GM21367 (cell line): Measurements from ENCODE around the gene CORO6.

Experiments used
- ATAC-seq: cut with Tn5 transposase; IDR thresholded peaks from one replicate; pipeline ENCODE4 v1.9.1; 2021; ENCODE audit not compliant: unreplicated experiment

Gene CORO6

GRCh38 chr17:29591737-29592608 lies 30.7 kb downstream of the CORO6 start:
- ATAC-seq, result no peak

- ATAC-seq, result no peak
Observed at GRCh38 chr17:29591146-29591736, 31.5 kb downstream of the CORO6 start.

DNA sequence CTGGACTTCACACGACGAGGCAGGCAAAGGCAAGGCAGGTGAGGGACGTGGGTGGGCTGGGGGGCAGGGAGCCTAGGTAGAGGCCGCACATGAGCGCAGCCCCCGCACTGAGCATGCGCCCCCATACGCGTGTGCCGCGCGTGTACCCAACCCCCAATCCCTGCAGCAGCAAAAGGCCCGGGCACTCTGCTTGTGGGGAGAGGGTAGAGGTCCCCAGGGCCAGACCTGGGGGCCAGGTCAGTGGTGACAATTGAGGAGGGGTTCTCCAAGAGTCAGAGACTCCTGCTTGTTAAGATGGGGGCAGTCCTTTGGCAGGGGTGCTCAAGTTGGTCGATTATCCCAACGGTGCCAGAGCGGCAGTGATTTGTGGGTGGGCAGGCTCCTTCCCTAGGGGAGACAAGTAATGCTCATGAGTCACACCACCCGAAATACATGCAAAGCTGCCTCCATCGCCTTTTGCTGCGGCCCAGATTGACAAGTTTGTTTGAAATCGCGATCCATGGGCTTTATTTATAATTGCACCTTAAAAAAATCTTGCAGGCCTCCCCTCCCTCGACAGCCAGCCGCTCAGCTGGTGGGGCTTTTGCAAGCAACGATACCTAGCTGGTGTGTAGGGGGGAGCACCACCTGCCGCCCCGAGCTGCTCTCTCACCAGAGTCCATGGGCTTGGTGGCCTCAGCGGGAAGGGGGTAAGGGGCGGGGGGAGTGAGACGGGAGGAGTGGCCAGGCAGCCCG lies 32.1 kb downstream of the CORO6 start:
- no peak for ATAC-seq

GRCh38 chr17:29589524-29590410 lies 32.9 kb downstream of the CORO6 start, which contains the start of gene GIT1:
Gene GIT1, minus strand, starts transcription at chr17:29589648. Its CDS starts 270 bp downstream, at chr17:29589378.
- peak; percentile 50 for ATAC-seq

DNA sequence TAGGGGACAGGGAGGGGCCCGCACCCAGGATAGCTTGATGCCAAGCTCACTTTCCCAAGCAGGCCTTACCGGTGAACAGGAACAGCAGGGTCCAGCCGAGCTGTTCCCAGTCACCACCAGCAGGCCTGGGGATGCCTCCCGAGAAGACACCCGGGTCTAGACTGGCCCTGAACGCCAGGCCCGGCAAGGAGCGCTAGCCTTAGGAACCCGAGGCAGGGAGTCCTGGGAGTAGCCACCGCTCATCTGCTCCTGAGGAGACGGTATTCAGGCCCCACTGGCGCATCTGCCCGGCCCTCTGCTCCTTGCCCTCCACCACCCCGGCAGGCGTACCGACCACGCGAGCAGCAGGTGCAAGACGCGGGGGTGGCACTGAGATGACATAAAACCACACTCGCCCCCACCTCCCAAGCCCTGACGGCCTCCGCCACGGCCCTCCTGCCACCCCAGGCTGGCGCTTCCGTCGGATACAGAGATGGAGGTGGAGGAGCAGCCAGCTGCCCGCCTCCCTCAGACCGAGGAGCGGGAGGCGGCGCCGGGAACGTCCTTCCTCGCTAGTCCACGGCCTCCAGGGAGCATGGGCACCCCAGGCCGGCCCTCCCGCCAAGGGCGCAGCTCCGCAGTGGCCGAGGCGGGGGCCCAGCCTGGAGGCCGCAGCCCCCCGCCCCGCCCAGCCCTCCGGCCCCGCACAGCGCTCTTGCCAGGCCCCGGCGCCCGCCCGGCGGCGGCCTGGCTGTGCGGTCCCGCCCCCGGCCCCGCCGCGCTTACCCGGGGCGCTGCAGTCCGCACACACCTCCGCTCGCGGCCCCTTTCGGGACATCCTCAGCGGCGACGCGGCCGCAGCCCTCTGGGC lies 33.9 kb downstream of the CORO6 start:
- ATAC-seq, result peak; percentile 7

DNA sequence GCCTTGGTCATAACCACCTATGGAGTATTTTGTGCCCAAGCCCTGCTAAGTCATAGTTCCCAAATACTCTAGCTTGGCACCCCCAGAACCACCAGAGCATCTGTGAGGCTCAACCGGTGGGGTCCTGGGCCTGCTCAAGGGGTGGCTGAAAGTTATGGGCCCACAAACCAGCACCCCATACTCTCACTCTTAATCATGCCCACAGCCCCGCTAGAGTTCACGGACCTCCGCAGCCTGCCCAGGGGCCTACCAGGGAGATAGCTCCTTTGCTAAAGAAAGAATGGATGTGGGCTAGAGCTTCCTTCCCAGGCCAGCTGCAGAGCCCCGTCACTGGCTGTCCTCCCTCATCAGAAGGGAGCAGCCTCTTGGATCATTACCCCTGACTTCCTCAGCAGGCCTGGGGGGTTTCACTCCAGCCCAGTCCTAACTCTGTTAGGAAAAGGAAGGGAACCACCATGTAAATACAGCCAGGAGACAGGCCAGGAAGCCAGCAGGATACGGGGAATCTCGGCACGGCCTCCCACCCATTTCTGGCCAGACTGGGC lies 34.6 kb downstream of the CORO6 start:
- ATAC-seq, result no peak

DNA sequence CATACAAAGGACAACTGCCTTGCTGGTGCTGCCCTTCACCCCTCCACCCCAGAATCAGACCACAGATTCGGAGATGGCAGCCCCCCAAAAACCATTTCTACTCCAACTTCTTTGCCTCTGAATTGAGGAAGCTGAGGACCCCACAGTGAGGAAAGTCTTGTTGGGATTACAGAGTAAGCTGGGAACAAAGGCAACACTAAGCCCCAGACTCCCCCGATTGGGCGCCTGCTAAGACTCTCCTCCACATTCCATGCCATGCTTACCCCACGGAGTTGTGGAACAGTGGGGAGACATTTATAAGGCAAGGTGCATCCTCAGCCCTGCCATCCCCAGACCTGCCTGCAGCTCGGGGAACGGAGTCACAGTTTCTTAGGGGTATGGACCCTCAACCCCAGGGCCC lies 35.1 kb downstream of the CORO6 start:
- ATAC-seq, result no peak

DNA sequence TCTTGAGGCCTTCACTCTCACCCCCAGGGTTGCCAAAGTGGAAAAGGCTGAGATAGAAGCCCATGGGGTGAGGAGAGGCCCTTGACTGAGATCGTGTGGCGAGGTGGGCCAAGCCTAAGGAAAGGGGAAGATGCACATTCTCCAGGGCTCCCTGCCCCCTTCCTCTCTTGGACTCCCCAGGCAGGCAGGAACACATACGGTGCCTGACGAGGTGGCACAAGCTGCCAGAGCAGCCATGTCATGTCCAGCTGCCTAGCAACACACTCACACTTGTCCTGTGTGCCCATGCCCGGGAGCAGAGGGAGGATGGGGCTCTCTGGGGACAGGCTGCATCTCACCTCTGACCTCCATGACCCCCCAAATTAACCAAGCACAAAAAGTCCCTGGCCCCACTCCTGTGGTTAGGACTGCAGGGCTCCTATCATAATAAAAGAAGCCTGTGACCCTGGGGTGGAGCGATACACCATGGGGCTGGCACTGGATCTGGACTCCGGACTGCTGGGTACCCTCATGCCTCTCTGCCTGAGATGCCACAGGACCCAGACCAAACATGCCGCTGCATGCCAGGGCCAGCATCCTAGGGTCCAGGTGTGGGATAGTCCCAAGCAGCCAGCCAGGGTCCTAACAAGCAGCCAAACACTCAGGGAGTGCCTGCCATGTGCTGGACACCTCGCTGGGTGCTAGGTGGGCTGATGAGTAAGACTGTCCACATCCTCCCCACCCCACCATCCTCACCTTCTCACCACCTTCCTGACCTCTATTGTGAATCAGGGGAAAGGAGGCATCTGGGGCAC lies 35.8 kb downstream of the CORO6 start:
- no peak for ATAC-seq

GRCh38 chr17:29585080-29585751 lies 37.5 kb downstream of the CORO6 start:
- ATAC-seq, result no peak

DNA sequence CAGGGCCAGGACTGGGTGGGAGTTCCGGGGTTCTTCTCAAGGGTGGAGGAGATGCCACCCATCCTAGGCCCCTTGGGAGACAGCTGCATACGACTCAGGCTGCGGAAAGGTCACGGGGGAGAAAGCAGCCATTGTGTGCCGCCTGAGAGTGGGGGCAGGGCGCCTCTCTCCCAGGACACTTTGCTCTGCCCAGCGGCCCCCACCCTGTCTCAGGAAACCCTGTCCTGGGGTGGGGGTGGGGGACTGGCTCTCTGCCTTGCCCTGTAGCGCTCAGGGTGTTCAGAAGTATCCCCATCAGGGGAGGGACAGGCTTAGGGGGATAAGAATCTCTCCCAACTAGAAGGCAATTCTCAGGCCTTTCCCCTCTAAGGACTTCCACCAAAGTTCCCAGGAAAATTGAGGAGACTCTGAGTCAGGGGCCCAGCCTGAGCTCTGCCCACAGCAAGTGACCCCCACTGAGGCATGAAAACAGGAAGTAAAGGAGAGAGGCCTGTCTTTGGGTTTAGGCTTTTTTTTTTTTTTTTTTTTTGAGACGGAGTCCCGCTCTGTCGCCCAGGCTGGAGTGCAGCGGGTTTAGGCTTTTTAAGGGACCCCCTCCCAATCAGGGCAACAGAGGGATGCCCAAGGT lies 38.1 kb downstream of the CORO6 start:
- ATAC-seq, result no peak

GRCh38 chr17:29583324-29584248 lies 39.1 kb downstream of the CORO6 start:
- no peak for ATAC-seq

- no peak for ATAC-seq
Observed at GRCh38 chr17:29582772-29583171, 39.9 kb downstream of the CORO6 start.

DNA sequence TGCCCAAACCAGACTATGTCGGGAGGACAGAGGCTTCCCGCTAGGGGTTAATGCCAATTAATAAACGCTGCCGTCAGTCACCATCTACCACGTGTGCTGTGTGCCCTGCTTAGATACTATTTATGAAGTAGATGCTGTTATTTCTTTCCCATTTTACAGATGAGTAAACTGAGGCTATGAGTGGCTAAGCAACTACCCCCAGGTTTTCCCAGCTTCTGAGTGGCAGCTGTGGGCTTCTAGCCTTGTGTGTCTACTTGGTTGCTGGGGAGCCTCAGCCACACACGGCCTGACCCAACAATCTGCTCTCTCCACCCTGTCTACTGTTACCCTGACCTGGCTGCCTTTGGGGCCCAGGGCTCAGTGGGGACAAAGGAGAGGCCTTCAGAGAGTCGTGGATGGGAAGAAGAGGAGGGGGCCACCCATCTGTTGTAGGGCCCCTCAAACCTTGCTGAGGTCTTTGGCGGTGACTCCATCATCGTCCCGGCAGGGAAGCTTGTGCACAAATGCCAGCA lies 40.4 kb downstream of the CORO6 start:
- no peak for ATAC-seq

DNA sequence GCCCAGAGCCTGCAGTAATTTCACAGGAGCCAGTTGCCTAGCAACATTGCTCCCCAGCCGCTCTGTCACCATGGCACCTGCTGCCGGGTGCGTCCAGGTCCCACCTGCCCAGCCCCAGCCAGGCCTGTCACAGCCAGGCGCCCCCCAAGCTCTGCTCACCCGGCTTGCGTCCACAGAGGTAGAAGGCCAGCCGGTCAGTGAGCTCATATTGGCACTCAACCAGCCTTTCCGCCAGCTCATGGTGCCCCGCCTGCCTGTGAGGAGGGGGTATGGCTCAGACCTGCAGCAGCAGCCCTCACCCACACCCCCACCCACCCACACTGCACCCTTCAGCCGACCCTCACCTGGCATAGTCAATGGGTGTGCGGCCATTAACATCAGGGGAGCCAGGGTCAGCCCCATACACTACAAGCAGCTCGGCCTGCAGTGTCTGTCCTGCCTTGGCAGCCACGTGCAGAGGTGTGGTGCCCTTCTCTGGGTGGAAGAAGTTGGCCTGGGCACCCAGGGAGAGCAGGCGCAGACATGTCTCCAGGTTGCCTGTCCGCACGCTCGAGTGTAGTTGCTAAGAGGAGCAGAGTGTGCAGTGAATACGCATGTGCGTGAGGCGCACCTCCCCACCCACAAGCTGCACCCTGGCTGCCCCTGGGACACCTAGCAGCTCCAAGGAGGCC lies 41.0 kb downstream of the CORO6 start:
- no peak for ATAC-seq

- ATAC-seq, result peak; percentile 69
Observed at GRCh38 chr17:29579866-29580771, 42.6 kb downstream of the CORO6 start.
